HG03159 (cell line): Measurements from ENCODE around the gene ABCA2.

Experiments used
- ATAC-seq: cut with Tn5 transposase; IDR thresholded peaks from one replicate; pipeline ENCODE4 v1.9.1; 2021; ENCODE audit warnings: mild to moderate bottlenecking, moderate library complexity; ENCODE audit not compliant: unreplicated experiment

The ABCA2 gene

GRCh38 chr9:136983167-136983566, 44.9 kb downstream of the ABCA2 start:
- ATAC-seq: no peak

- no peak for ATAC-seq
Observed at GRCh38 chr9:136982232-136983051, 45.6 kb downstream of the ABCA2 start, which contains the start of gene LCNL1. Gene LCNL1, plus strand, starts transcription at chr9:136982993. Its CDS starts 594 bp downstream, at chr9:136983587.

- ATAC-seq: no peak
Observed at GRCh38 chr9:136981588-136982231, 46.3 kb downstream of the ABCA2 start.

DNA sequence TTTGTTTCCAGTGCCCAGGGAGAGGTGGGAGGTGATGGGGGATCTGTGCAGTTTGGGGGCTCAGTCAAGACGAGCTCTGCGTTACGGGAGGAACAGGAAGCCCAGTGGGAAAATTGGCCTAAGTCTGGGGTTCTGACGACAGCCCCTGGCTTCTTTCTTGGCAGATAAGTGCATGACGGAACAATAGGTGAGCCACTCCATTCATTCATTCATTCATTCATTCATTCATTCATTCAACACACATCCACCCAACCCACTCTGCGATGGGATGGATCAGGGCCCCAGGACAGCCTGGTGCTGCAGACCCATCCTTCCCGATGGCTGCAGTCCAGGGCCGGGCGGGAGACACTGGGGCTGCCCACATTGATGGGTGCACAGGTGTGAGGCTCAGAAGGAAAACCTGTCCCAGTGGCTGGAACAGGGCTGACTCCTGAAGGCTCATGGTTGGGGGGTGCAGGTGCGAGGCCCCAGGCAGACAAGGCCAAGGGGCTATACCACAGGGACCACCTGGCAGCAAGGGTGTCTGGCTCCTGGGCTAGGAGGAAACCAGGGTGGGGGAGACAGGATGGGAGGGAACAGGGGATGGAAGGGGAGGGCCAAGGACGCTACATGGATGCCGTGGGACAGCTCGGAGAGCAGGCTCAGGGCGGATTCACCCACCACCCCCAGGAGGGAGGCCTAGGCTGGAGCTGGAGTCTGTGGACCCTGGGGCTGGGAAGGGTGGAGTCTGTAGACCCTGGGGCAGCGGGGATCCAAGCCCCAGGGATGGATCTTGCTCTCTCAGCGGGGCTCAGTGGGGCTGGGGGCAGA, 47.2 kb downstream of the ABCA2 start:
- no peak for ATAC-seq

GRCh38 chr9:136979769-136980587, 48.1 kb downstream of the ABCA2 start:
- no peak for ATAC-seq

DNA sequence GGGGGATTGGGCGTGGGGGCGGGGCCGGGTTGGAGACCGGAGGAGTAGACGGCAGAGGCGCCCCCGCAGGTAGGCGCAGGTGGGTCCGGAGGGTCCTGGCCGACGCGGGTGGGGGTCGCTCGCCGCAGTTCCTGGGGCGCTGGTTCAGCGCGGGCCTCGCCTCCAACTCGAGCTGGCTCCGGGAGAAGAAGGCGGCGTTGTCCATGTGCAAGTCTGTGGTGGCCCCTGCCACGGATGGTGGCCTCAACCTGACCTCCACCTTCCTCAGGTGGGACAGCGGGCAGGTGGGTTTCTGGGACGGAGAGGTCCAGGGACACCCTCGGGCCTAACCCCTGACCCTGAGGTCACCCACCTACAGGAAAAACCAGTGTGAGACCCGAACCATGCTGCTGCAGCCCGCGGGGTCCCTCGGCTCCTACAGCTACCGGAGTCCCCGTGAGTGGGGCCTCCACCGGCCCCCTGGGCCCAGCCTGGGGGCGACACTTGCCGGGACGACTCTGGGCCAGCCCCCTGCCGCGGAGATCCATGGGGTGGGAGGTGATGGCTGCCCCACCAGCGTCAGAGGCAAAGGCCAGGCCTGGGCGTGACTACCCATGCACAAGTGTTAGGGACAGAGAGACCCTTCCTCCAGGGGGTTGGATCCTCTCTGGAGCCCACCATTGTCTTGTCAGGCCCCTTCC, 49.0 kb downstream of the ABCA2 start:
- no peak for ATAC-seq

- ATAC-seq: no peak
Observed at GRCh38 chr9:136978073-136978864, 49.8 kb downstream of the ABCA2 start.

- ATAC-seq: no peak
Observed at GRCh38 chr9:136977649-136978072, 50.4 kb downstream of the ABCA2 start.

GRCh38 chr9:136977223-136977622, 50.8 kb downstream of the ABCA2 start, which contains the start of gene PTGDS:
Gene PTGDS, plus strand, starts transcription at chr9:136977504. Its CDS starts 75 bp downstream, at chr9:136977579.
- no peak for ATAC-seq

GRCh38 chr9:136975644-136976043, 52.4 kb downstream of the ABCA2 start:
- ATAC-seq: no peak

GRCh38 chr9:136974817-136975535, 53.1 kb downstream of the ABCA2 start:
- ATAC-seq: no peak

GRCh38 chr9:136973618-136974617, 54.1 kb downstream of the ABCA2 start:
- no peak for ATAC-seq

GRCh38 chr9:136972743-136973142, 55.3 kb downstream of the ABCA2 start:
- no peak for ATAC-seq

DNA sequence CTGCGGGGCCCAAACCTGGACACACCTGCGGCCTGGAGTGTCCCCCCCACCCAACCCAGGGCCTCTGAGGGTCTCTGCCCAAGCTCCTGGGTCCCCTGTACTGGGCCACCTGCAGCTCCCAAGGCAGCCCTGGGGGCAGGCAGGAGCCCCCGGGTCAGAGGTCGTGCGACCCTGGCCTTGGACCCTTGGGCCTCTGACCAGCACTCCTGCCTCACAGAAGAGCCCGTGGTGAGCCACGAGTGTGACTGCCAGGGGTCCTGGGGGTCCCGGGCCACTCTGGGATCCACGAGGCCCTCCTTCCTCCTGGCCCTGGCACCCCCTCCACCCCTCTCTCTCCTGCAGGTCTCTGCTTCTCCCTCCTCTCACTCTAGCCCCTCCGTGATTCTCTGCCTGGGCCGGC, 55.7 kb downstream of the ABCA2 start:
- ATAC-seq: no peak

- ATAC-seq: no peak
Observed at GRCh38 chr9:136971746-136972145, 56.3 kb downstream of the ABCA2 start.

DNA sequence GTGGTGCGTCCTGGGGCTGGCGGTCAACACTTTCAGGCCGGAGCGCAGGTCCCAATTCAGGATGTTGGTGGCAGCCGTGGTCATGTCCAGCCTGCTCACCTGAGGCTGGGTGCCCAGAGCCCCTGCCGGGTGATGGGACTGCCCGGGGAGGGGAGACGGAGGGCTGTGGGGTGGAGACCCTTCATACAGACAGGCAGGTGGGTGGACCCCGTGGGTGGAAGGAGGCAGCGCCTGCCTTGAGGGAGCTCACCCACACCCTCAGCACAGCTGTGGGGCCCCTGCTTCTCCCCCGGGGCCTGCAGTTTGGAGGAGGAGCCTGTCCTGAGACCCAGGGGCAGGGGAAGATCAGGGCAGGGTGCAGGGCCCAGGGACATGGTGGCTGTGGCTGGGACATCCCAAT, 57.7 kb downstream of the ABCA2 start:
- no peak for ATAC-seq

- no peak for ATAC-seq
Observed at GRCh38 chr9:136969774-136970173, 58.3 kb downstream of the ABCA2 start.
